Adrenal gland (tissue), 5 donors: Measurements from ENCODE around the gene GPSM3.

Source experiments
- POLR2A ChIP-seq, 2 donors: fragments of 450-650 bp; IDR thresholded peaks; one replicate each; pipeline ENCODE4 v1.6.1; 2017; ENCODE audit warnings: antibody characterized with exemption in 2 of 2, mild to moderate bottlenecking in 2 of 2, moderate library complexity in 1 of 2
- TF ChIP-seq, protein P1 (sequence below), 6 experiments: fragments of 450-650 bp in 4 of 6; fragments of 200-600 bp in 2 of 6; sonication (generic) in 1 of 6; IDR thresholded peaks; 1 replicate in 5 of 6; 2 replicates in 1 of 6; pipeline versions ENCODE4 v1.5.1 to v1.8.0; 2016 to 2021; ENCODE audit warnings: antibody characterized with exemption in 6 of 6, mild to moderate bottlenecking in 2 of 6, moderate library complexity in 1 of 6
- donor health status: DM: no; HTN: no; CAD: no.

DNA sequence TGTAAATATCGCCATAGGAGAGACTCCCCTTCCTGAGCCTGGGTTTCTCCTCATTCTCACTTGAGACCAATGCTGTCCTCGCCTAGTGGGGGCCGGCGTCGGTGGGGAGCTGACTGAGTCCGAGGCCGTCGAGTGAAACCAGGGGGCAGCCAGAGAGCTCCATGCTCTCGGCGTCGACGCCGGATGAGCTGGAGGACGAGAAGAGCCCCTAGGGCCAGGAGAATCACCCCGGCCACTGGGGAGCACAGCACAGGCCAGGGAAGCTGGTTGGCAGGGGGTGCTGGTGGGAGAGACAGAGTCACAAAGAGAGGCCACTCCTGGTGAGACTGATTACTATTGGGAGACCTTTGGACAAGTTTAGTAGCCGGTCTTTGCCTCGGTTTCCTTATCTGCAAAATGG, 6.4 kb upstream of the GPSM3 start:
- TF ChIP-seq POLR2A (IDR thresholded peaks at IDR 0.05) = no peak
- TF ChIP-seq, protein P1, sequence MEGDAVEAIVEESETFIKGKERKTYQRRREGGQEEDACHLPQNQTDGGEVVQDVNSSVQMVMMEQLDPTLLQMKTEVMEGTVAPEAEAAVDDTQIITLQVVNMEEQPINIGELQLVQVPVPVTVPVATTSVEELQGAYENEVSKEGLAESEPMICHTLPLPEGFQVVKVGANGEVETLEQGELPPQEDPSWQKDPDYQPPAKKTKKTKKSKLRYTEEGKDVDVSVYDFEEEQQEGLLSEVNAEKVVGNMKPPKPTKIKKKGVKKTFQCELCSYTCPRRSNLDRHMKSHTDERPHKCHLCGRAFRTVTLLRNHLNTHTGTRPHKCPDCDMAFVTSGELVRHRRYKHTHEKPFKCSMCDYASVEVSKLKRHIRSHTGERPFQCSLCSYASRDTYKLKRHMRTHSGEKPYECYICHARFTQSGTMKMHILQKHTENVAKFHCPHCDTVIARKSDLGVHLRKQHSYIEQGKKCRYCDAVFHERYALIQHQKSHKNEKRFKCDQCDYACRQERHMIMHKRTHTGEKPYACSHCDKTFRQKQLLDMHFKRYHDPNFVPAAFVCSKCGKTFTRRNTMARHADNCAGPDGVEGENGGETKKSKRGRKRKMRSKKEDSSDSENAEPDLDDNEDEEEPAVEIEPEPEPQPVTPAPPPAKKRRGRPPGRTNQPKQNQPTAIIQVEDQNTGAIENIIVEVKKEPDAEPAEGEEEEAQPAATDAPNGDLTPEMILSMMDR (IDR thresholded peaks at IDR 0.05) = no peak
